Neural cell (in vitro differentiated cells): ENCODE measurements around the gene FLT3LG. TPM values are rescaled to one million over a fixed set of nuclear protein-coding genes. Genes with fewer than 3 reads are reported as not detected.

Experiments
- H2AFZ ChIP-seq: fragments of 200-600, 300-800 bp; sonication (generic), shearing (Covaris generic); 2 replicates; pipeline ENCODE4 v1.6.0; 2014; ENCODE audit warnings: low read depth, mild to moderate bottlenecking, antibody characterized with exemption, low read length, moderate library complexity
- H3F3A ChIP-seq: fragments of 200-600 bp; shearing (Covaris generic); 2 replicates; pipeline ENCODE4 v1.6.1; 2016; ENCODE audit warnings: mild to moderate bottlenecking, moderate library complexity, mixed read lengths, antibody characterized with exemption, low read length; ENCODE audit not compliant: insufficient read depth, poor library complexity, severe bottlenecking
- H3K27ac ChIP-seq: fragments of 200-600, 300-800 bp; sonication (generic), shearing (Covaris generic); 2 replicates; pipeline ENCODE4 v1.5.1; 2014; ENCODE audit warnings: mild to moderate bottlenecking, low read length, moderate library complexity
- H3K27me3 ChIP-seq: fragments of 300-800, 200-600 bp; sonication (generic), shearing (Covaris generic); 2 replicates; pipeline ENCODE4 v1.6.0; 2014; ENCODE audit warnings: mild to moderate bottlenecking, low read depth, low read length, moderate library complexity; ENCODE audit not compliant: insufficient read depth
- H3K36me3 ChIP-seq: fragments of 300-800, 200-600 bp; sonication (generic), shearing (Covaris generic); 2 replicates; pipeline ENCODE4 v1.5.1; 2014; ENCODE audit warnings: mild to moderate bottlenecking, antibody characterized with exemption, low read length, moderate library complexity; ENCODE audit not compliant: insufficient read depth
- H3K4me2 ChIP-seq: fragments of 300-800, 200-600 bp; sonication (generic), shearing (Covaris generic); 2 replicates; pipeline ENCODE4 v1.6.0; 2014; ENCODE audit warnings: mild to moderate bottlenecking, low read length
- H3K4me3 ChIP-seq: fragments of 300-800, 200-600 bp; sonication (generic), shearing (Covaris generic); 2 replicates; pipeline ENCODE4 v1.5.1; 2014; ENCODE audit warnings: mild to moderate bottlenecking, low read length, moderate library complexity
- H3K79me2 ChIP-seq: fragments of 200-600 bp; shearing (Covaris generic); replicated peaks from 2 replicates; pipeline ENCODE4 v1.6.0; 2014; ENCODE audit warnings: mild to moderate bottlenecking, low read length, moderate library complexity; ENCODE audit not compliant: insufficient read depth
- H3K9ac ChIP-seq: fragments of 300-800, 200-600 bp; sonication (generic), shearing (Covaris generic); 2 replicates; pipeline ENCODE4 v1.6.1; 2016; ENCODE audit warnings: mild to moderate bottlenecking, low read length, mixed read lengths
- H3K9me2 ChIP-seq: fragments of 200-600 bp; shearing (Covaris generic); 2 replicates; pipeline ENCODE4 v1.6.1; 2016; ENCODE audit warnings: mild to moderate bottlenecking, low read length, mixed read lengths; ENCODE audit not compliant: insufficient read depth
- H3K9me3 ChIP-seq: fragments of 200-600, 300-800 bp; sonication (generic), shearing (Covaris generic); 2 replicates; pipeline ENCODE4 v1.6.1; 2016; ENCODE audit warnings: mild to moderate bottlenecking, mixed run types, low read length, moderate library complexity, mixed read lengths
- H4K20me1 ChIP-seq: fragments of 200-600 bp; shearing (Covaris generic); 2 replicates; pipeline ENCODE4 v1.6.1; 2016; ENCODE audit warnings: mild to moderate bottlenecking, mixed run types; ENCODE audit not compliant: insufficient read depth
- CTCF ChIP-seq: fragments of 450-650 bp; IDR thresholded peaks from 2 replicates; pipeline ENCODE4 v1.5.1; 2014; ENCODE audit warnings: antibody characterized with exemption, mild to moderate bottlenecking, moderate library complexity; ENCODE audit not compliant: poor library complexity, severe bottlenecking
- EP300 ChIP-seq: fragments of 450-650 bp; conservative IDR thresholded peaks from 2 replicates; pipeline ENCODE4 v1.6.1; 2014; ENCODE audit warnings: antibody characterized with exemption, mild to moderate bottlenecking, moderate library complexity; ENCODE audit not compliant: poor library complexity, severe bottlenecking
- EZH2 ChIP-seq: fragments of 200-600, 300-800 bp; shearing (Covaris generic), sonication (generic); IDR thresholded peaks from 2 replicates; pipeline ENCODE4 v1.6.1; 2014; ENCODE audit warnings: antibody characterized with exemption, low read length, borderline replicate concordance, mild to moderate bottlenecking; ENCODE audit not compliant: insufficient read depth, poor library complexity, severe bottlenecking
- MXI1 ChIP-seq: fragments of 450-650 bp; conservative IDR thresholded peaks from 2 replicates; pipeline ENCODE4 v1.6.1; 2014; ENCODE audit warnings: antibody characterized with exemption, mild to moderate bottlenecking; ENCODE audit not compliant: poor library complexity, severe bottlenecking
- POLR2AphosphoS5 ChIP-seq: IDR thresholded peaks from 2 replicates; pipeline ENCODE4 v1.6.1; 2012
- SMC3 ChIP-seq: fragments of 450-650 bp; conservative IDR thresholded peaks from 2 replicates; pipeline ENCODE4 v1.6.1; 2014; ENCODE audit warnings: antibody characterized with exemption, mild to moderate bottlenecking, moderate library complexity; ENCODE audit not compliant: poor library complexity
- TAF1 ChIP-seq: IDR thresholded peaks from 2 replicates; pipeline ENCODE4 v1.6.1; 2012; ENCODE audit warnings: low read depth
- polyA plus RNA-seq: library from polyadenylated mRNA; depleted of rRNA; stranded (reverse); fragments of >200 nt; gene quantifications from 2 replicates; pipeline ENCODE4 v1.2.3, GENCODE V29; 2014
- TF ChIP-seq, protein P1 (sequence below): IDR thresholded peaks from 2 replicates; pipeline ENCODE4 v1.6.1; 2012; ENCODE audit warnings: borderline replicate concordance

Gene FLT3LG
- polyA plus RNA-seq, 1 donor from 2014 or later = not detected

- no peak overlapping the region for H3K27ac ChIP-seq
- no peaks in the 10 kb centered on the region for H3F3A ChIP-seq
- H3K36me3 ChIP-seq = no peaks in the 10 kb centered on the region
- H3K9me3 ChIP-seq = no peaks in the 10 kb centered on the region
- H2AFZ ChIP-seq = no peak overlapping the region
- H3K9me2 ChIP-seq = no peaks in the 10 kb centered on the region
- H3K4me3 ChIP-seq = no peak overlapping the region
- TF ChIP-seq TAF1 (no peak), CTCF (peak; percentile 34)
- TF ChIP-seq, protein P1, sequence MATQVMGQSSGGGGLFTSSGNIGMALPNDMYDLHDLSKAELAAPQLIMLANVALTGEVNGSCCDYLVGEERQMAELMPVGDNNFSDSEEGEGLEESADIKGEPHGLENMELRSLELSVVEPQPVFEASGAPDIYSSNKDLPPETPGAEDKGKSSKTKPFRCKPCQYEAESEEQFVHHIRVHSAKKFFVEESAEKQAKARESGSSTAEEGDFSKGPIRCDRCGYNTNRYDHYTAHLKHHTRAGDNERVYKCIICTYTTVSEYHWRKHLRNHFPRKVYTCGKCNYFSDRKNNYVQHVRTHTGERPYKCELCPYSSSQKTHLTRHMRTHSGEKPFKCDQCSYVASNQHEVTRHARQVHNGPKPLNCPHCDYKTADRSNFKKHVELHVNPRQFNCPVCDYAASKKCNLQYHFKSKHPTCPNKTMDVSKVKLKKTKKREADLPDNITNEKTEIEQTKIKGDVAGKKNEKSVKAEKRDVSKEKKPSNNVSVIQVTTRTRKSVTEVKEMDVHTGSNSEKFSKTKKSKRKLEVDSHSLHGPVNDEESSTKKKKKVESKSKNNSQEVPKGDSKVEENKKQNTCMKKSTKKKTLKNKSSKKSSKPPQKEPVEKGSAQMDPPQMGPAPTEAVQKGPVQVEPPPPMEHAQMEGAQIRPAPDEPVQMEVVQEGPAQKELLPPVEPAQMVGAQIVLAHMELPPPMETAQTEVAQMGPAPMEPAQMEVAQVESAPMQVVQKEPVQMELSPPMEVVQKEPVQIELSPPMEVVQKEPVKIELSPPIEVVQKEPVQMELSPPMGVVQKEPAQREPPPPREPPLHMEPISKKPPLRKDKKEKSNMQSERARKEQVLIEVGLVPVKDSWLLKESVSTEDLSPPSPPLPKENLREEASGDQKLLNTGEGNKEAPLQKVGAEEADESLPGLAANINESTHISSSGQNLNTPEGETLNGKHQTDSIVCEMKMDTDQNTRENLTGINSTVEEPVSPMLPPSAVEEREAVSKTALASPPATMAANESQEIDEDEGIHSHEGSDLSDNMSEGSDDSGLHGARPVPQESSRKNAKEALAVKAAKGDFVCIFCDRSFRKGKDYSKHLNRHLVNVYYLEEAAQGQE = no peak
- no peaks in the 10 kb centered on the region for H3K79me2 ChIP-seq
- H3K4me2 ChIP-seq = no peak overlapping the region
- no peaks in the 10 kb centered on the region for H3K27me3 ChIP-seq
- no peak overlapping the region for H3K9ac ChIP-seq
- H4K20me1 ChIP-seq = no peaks in the 10 kb centered on the region
These were observed 32.6 kb downstream of the FLT3LG start for GRCh38 chr19:49506575-49507105.

DNA sequence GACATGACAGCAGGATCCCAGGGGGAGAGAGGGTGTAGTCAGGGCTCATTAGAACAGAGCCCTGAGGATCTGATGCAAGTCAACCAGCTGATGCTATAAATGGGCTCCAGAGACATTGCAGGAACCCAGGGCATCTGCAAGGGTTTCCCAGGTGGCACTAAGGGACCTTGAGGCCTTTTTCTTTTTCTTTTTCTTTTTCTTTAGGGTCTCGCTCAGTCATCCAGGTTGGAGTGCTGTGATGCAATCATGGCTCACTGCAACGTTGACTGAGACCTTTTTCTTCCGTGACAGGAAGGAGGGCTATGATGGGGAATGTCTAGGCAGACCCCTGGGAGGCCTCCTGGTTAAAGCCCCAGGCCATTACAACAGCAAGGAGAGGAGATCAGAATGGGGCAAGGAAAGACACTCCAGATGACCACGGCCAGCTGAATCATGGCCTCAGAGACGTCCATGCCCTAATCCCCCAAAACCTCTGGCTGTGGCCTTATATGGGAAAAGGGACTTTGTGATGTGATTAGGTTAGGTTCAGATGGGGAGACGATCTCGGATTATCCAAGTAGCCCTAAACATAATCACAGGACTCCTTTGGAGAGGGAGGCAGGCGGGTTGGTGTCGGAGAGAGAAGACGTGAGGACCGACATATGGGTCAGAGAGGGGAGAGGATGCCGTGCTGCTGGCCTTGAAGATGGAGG, 33.9 kb downstream of the FLT3LG start:
- no peaks in the 10 kb centered on the region for H3K79me2 ChIP-seq
- no peak overlapping the region for H3K4me2 ChIP-seq
- H3K4me3 ChIP-seq = no peak overlapping the region
- no peaks in the 10 kb centered on the region for H4K20me1 ChIP-seq
- H3K9me3 ChIP-seq = no peaks in the 10 kb centered on the region
- no peaks in the 10 kb centered on the region for H3K36me3 ChIP-seq
- H3K9ac ChIP-seq = no peak overlapping the region
- H3F3A ChIP-seq = no peaks in the 10 kb centered on the region
- H2AFZ ChIP-seq = no peak overlapping the region
- H3K9me2 ChIP-seq = no peaks in the 10 kb centered on the region
- no peak overlapping the region for H3K27ac ChIP-seq
- TF ChIP-seq EP300 = no peak
- TF ChIP-seq MXI1 = no peak
- no peak for TF ChIP-seq EZH2
- TF ChIP-seq SMC3 = no peak
- TF ChIP-seq CTCF = no peak
- no peak for TF ChIP-seq POLR2AphosphoS5
- TF ChIP-seq, protein P1 = no peak
- H3K27me3 ChIP-seq = no peaks in the 10 kb centered on the region
